HG02884 (cell line): ENCODE results near the gene LDLRAD3.

Experiments used
- ATAC-seq: cut with Tn5 transposase; IDR thresholded peaks from one replicate; pipeline ENCODE4 v1.9.1; 2021; ENCODE audit warnings: mild to moderate bottlenecking, moderate library complexity; ENCODE audit not compliant: unreplicated experiment

Gene LDLRAD3

DNA sequence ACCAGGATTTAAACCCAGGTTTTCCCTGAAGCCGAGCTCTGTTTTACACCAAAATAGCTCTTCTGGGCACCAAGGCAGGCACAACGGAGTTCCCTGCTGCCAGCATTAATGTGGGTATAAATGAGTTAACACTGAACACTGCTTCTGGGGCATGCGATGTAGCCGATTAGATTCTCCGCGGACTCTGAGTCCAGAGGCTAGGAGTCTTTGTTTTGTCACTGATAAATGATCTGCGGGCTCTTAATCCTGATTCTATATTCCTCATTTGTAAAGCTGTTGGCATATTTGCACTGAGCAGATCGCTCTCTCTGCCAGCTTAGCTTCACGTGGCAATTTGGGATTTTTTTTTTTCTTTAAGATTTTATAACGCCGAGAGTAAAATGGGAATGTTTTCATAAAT is 16.8 kb upstream of the LDLRAD3 start:
- no peak for ATAC-seq

DNA sequence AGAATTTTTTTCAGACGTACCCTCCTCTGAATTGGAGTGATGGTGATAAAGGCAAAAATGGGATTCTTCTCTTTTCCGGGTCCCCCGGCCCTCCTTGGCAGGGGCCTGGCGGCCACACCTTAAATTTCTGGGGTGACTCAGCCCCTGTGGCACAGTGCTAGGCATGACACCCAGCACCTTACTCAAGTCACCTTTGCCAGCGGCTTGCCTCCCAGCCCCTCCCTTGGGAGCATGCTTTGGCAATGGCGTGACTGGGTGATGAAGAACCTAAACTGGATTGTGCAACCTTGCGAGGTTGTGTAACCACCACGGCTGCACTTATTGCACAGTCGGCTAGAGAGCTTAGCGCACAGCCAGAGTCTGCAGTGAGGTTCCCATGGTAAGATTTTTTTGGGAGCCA is 16.2 kb upstream of the LDLRAD3 start:
- no peak for ATAC-seq

DNA sequence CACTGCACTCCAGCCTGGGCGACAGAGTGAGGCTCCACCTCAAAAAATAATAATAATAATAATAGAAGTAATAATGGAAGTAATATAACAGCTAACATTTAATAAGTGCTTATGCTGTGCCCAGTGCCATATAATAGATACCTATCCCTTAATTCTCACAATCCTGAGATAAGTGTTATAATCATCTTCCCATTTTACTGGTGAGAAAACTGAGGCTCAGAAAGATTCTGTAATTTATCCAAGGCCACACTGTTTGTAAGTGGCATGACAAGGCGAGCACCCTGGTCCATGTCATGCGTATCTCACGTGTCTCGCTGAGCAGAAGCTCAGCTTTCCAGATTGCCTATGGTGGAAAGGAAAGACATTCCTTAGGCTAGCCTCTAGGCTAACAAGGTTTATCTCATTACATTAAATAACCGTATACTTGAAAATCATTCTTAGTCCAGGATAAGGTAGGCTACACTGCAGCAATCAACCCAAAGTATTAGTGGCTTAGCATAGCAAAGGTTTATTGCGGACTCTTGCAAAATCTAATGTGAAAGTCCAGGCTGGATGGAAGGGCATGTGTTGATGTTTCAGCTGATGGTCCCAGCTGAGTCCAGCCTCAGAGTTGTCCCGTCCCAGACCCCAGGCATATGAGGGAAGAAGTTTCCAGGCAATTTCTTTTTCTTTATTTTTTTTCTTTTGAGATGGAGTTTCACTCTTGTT is 15.0 kb upstream of the LDLRAD3 start:
- no peak for ATAC-seq

DNA sequence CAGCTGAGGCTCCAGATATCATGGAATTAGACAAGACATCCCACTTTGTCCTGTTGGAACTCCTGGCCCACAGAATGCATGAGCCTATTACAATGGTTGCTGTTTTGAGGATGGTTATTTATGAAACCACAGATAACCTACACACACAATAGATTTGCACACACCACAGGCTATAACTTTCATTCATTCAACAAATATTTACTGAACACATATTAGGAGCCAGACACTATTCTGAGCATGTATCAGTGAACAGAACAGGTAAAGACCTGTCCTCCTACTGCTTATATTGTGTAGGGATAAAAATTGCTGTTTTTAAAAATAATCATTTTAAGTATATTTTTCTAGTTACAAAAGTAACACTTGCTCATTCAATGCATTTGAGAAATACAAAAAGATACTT is 13.4 kb upstream of the LDLRAD3 start:
- ATAC-seq, result no peak

DNA sequence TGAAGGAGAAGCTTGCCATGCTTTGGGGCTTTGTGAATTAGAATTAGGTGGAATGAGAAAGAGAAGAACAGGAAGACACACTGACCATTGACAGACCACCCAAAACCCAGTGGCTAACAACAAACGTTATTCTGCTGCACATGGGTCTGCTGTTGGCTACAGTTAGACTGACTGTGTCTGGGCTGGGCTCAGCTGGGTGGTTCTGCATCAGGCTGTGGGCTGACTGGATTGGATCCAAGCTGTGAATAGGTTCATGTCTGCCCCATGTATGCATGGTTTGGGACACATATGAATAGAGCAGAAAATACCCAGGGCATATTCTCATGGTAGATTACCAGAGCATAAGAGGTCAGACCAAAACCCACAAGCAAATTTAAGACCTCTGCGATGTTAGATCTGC is 11.7 kb upstream of the LDLRAD3 start:
- no peak for ATAC-seq

DNA sequence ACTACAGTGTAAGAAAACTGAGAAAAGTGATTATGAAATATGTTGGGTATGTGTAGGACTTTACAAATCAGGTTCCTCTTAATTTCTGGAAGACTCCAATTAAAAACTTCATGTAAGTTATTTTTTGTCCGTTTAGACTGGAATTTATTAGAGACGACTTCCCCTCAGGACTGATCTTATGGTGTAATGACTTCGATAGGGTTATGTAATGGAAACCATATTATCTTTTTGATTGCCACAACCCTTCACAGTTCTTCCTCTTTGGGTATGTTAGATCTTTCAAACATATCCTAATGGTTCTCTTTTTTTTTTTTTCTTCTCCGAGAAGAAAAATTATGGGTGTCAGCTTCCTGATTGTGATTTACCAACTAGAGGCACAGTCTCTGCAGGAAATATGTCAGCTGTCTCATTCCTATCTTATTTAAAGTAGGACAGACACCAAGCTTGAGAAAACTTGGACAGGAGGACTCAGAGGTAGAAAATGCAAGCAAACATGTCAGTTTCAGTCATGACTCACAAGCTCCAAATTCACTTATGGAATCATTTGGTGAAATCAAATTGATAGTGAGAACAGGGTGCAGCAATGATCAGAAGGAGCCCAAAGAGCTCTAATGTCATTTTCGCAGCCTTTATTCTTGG is 11.1 kb upstream of the LDLRAD3 start:
- ATAC-seq, result no peak

DNA sequence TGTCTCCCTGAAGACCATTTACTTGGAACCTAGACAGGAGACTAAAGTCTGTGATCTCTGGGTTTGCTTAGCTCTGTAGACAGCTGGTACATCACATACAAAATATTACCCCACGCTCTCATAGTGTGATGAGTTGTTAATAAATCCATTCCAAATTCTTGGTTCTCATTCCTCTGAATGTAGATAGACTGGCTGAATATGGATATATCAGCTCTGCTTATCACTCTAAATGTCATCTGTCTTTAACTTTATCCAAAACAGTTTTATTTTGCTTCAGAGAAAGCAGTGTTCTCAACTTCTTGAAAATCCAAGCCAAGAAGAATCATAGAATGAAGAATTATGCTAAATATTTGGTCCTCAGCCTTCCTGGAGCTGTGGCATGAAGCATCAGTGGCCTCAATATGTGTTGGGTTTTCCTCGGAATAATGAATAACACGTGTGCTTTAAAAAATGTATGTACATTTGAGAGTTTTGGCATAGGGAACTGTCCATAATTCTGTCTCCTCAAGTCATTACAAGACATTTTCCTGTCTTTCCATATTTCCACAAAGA is 10.5 kb upstream of the LDLRAD3 start:
- no peak for ATAC-seq

DNA sequence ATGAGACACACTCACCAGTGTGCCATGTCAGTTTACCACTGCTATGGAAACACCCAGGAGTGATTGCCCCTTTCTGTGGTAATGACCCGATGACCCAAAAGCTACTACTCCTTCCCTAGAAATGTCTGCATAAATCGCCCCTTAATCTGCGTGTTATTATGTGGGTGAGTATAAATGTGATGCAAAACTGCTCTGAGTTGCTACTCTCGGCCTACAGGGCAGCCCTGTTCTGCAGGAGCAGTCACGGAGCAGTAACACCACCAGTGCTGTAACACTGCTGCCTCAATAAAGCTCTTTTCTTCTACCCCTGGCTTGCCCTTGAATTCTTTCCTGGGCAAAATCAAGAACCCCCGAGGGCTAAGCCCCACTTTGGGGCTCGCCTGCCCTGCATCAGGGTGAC is 9.6 kb upstream of the LDLRAD3 start:
- ATAC-seq, result no peak

DNA sequence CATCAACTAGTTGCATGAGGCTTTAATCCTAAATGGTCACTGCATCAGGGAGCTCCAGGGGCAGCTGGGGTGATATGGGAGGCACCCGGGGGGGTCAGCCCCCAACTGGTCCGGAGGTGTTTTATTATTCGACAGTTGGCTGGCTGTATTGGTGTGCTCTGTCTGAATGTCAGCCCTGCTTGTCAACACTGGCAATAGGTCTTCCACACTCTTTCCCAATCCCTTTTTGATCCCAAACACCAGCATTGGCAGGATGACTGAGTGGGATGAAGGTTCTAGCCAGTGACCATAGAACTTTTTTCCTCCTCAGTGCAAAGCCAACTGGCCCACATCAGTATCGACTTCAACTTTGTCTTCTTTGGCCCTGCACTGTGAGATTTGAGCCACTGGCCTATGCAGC is 8.9 kb upstream of the LDLRAD3 start:
- no peak for ATAC-seq

DNA sequence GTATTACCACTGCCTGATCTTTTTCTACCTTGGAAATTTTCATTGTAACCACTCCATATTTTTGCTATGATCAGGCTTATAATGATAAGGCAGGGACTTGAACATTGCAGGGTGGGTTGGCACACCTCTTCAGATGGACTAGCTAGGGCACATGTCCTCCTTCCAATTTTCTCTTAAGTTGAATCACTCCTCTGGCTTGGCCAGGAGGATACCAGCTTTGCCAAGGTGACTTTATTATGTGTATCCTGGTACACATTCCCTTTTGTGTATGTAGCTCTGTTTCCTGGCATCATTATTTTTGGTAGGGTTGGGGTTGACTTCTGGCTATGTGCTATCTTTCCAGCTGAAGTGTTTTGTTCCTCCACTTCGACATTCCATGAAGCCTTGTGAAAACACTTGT is 8.5 kb upstream of the LDLRAD3 start:
- ATAC-seq, result no peak

DNA sequence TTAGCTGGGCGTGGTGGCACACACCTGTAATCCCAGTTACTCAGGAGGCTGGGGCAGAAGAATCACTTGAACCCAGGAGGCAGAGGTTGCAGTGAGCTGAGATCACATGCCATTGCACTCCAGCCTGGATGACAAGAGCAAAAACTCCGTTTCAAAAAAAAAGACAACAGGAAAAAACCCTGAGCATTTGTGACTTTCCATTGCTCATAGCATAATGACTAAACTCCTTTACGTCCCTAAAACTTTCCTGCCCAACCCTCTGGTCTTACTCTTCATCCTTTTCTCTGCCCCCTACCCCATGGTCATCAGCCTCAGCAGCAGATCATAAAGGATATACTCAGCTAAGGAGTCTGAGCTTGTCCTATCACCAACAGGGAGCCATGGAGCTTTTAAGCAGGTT is 6.8 kb upstream of the LDLRAD3 start:
- ATAC-seq, result no peak

DNA sequence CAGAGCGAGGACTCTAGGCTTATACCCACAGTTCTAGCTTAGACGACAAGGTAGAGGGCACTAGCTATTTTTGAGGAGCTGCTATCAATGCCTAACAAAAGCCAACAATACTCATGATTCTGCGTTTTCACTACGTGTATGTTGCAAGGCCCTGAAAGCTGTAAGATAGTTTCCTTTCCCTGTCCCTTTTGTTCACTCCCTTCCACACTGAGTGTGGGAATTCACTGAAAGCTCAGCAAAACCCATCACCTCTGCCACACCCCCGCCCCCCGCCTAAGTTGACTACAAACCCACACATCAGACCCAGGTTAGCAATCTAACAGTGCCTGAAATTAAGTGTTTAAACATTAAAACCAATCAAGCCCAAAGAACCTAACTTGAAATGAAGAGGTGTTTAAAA is 6.2 kb upstream of the LDLRAD3 start:
- no peak for ATAC-seq

DNA sequence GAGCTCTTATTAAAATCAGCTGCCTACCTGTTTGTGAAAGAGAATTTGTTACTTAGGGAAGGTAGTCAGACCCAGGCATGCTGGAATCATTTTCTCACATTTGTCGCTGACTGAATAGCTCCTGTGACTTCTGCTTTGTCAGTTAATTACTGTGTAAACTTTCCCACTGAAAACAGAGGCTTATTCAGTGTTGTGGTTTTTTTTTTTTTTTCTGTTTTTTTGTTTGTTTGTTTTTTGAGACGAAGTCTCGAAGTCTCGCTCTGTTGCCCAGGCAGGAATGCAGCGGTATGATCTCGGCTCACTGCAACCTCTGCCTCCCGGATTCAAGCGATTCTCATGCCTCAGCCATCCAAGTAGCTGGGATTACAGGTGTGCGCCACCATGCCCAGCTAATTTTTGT is 5.6 kb upstream of the LDLRAD3 start:
- ATAC-seq, result no peak

DNA sequence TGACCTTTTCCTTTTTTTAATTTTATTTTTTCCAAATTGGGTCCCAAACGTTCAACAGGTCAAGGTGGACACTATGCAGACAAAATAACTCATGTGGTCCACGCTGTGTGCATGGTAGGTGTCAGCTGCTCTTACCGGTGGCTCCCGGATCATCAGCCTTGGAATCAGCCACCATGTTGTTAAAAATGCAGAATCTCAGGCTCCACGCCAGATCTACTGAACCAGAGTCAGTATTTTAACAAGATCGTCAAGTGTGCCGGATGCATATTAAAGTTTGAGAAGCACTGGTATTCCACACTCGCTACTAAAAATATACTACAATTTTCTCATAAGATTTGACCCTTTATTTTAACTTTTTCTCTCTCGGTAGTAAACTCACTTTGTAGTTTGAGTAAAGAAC is 553 bp upstream of the LDLRAD3 start:
- no peak for ATAC-seq

DNA sequence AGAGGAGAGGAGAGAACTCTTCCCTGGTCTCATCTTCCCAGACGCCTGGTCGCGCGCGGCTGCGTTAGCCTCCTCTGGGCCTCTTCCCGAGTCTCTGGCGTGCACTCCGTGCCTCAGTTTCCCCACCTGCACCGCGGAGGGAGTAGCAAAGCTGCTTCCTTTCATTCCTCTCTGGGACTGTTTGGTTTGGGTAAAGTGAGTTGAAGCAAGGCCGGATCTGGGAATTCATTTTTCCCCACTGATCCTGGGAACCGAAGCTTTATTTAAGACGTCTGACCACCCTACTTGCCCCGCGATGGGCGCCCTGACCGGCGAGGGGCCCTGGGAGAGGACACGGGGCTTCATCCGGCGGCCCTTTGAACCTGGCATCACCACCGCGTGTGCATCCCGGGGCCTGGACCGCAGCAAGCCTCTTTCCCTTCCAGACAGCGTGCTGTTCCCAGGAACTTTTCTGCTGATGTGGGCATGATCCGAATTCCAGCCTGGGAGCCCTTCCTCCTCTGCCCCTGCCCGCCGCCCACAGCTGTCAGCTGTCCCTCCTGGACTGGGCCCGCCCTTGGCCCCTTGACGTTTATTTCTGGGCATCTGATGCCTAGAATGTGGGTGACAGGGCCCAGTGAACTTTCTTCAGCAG is 758 bp downstream of the LDLRAD3 start:
- no peak for ATAC-seq

DNA sequence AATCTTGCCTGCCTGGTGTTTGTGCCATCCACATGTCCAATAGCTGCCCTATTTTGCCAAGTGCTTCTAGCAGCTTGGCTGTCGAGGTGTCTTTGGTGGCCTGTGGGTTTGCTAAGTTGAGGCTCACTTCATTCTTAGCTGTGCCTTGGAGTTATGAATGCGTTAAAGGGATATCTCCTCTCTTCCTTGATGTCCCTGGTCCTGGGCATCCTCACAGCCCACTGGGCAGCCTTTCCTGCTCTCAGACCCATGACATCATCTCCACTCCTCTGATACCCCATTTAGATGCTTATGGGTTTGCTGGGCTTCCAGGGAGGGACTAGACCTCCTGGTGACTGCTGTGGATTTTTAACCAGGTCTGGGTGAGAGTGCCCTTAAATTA is 1.3 kb downstream of the LDLRAD3 start:
- no peak for ATAC-seq

DNA sequence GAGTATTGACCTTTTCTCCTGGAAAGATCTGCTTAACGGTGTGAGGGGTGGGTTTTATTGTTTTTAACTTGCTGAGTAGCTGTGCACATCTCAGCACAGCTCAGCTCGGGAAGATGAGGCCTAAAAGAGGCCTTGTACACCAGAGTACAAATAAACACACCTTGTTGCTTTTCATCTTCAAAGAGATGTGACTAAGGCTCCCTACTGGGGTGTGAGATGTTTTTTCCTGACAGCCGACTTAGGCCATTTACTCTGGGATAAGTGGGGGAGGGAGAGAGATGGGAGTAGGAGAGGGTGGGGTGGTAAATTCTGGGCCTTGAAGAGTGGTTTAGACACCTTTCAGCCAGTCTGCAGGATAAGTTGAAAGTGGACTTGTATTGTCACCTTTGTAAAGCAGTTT is 2.9 kb downstream of the LDLRAD3 start:
- ATAC-seq, result no peak

DNA sequence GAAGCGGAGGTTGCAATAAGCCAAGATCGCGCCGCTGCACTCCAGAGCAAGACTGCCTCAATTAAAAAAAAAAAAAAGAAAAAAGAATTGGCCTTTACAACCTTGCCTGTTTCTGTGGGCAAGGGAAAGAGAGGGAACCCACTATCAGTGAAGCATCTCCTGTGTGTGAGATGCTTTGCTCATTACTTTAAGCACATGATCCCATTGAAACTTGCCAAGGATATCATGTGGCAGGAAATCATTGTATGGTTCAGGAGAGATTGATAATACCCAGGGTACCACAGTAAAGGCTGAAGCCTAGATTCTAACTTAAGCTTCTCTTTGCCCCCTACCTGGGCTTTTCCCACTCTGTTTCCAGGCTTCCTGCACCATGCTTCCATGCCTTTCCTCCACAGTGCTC is 3.6 kb downstream of the LDLRAD3 start:
- no peak for ATAC-seq

DNA sequence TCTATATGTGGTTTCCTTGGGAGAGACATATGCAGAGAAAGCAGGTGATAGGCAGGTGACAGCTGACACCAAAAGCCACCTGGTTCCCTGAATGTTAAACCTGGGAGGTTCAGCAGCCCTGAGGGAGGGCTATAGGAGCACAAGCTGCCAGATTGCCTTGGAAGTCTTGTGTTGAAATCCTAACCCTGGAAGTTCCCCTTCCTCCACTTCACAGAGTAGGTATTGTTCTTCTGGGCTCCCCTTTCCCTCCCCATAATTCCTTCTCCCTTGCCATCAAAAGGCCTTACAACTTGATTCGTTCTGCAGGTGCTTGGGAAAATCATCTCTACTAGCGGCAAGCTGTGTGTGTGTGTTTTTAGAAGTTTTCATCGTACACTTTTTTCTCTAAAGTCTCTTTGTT is 5.4 kb downstream of the LDLRAD3 start:
- ATAC-seq, result no peak

DNA sequence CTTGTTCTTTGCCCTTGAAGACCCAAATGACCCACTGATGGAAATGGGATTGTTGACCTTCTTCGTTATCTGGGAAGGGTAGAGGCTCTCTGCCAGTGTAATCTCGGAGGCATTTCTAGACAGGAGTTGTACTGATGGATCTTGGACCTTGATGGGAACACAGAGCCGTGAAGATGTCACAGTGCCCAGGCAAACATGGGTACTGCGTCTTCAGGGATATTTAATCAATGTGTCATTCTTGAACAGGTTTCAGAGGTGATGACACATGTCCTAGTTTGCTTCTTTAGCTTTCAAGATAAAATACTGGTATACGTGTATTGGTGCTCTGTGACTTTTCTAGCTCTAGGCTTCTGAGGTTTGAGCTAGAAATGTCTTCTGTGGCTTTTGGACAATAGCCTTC is 6.2 kb downstream of the LDLRAD3 start:
- ATAC-seq, result no peak

DNA sequence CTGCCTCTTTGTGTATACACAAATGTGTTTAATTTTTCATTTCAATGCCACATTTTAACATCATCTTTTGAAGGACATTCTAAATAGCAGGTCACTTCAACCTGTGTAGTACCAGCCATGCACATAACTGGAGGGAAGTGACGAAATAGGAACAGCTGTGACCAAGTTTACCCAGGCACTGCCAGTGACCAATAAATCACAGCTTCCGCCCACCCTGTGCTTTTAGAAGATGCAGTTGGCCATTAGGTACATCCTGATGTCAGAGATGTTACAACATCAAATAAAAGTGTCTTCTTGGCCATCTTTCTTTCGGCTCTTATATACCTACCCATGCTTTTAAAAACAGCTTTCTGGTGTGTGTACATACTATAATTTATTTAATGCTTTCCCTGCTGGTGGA is 7.8 kb downstream of the LDLRAD3 start:
- ATAC-seq, result no peak

DNA sequence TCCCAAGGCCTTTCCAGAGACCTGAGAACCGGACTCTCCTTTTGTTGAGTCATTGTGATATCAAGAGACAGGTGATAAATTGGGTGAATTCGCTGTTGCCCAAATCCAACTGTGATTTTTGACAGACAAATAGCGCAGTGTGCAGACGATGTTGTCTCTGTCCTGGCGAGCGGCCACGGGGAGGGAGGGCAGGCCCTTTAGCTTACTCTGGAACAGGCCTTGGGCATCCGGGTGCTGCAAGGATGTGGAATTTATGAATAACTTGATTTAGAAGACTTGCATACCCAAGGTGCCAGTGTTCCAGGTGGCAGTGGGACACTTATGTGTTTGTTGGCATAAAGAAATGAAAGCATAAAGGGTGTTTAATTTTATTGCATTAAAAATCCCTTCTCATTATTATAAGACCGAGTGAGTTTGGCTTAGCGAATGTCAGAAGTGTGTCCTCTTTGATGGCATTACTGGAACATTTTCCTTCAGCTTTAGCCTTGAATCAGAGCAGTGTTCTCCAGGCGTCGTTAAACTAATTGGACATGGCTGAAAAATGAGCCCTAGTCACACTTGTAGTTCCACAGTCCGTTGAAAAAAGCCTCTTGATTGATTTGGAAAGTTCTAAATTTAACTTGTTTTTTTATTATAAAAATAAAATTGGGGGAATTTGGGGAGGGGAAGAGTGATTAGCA is 9.4 kb downstream of the LDLRAD3 start:
- no peak for ATAC-seq
